Gastrocnemius medialis (tissue), 4 donors: ENCODE results near the gene SYDE1.

ENCODE experiments used
- POLR2A ChIP-seq, 2 donors: fragments of 450-650 bp; IDR thresholded peaks; one replicate each; pipeline ENCODE4 v1.6.1; 2017; ENCODE audit warnings: antibody characterized with exemption in 2 of 2, mild to moderate bottlenecking in 2 of 2, moderate library complexity in 2 of 2
- TF ChIP-seq, protein P1 (sequence below), 5 experiments: fragments of 450-650 bp in 3 of 5; fragments of 200-600 bp in 2 of 5; sonication (generic) in 2 of 5; IDR thresholded peaks in 4 of 5; conservative IDR thresholded peaks in 1 of 5; 1 replicate in 4 of 5; 2 replicates in 1 of 5; pipeline ENCODE4 v1.5.1; 2016 to 2019; ENCODE audit warnings: antibody characterized with exemption in 5 of 5, mild to moderate bottlenecking in 3 of 5, moderate library complexity in 3 of 5

DNA sequence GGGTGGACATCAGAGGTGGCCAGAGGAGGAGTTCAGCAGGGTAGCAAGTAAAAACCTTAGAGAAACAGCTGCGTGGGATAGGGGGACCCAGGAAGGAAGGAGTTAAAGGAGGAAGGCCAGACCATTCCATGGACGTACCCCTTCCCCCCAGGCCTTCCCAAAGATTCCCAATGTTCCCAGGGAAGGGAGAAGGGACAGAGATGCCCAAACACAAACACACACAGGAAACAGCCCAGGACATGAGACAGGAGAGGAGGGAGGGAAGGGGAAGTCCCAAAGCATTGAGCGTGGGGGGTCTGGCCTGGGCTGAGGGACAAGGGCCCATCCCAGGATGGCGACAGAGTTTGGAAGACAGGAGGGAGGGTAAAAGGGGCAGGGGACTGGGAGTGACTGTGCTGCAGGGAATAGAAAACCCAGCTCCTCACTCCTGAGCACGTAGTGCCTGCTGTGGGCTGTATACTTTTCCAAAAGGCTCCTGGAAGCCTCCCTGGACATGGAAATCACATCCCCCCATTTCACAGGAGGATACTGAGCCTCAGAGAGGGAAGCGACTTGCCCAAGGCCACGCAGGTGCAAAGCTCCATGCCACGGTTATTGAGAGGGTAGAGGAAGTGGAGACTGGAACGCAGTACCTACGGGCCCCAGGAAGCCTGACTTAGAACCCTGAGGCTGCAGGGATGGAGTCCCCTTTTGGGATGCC is 1.1 kb downstream of the SYDE1 start:
- TF ChIP-seq POLR2A (IDR thresholded peaks at IDR 0.05): no peak
- TF ChIP-seq, protein P1, sequence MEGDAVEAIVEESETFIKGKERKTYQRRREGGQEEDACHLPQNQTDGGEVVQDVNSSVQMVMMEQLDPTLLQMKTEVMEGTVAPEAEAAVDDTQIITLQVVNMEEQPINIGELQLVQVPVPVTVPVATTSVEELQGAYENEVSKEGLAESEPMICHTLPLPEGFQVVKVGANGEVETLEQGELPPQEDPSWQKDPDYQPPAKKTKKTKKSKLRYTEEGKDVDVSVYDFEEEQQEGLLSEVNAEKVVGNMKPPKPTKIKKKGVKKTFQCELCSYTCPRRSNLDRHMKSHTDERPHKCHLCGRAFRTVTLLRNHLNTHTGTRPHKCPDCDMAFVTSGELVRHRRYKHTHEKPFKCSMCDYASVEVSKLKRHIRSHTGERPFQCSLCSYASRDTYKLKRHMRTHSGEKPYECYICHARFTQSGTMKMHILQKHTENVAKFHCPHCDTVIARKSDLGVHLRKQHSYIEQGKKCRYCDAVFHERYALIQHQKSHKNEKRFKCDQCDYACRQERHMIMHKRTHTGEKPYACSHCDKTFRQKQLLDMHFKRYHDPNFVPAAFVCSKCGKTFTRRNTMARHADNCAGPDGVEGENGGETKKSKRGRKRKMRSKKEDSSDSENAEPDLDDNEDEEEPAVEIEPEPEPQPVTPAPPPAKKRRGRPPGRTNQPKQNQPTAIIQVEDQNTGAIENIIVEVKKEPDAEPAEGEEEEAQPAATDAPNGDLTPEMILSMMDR (IDR thresholded peaks at IDR 0.05 in 4 of 5, conservative IDR thresholded peaks at IDR 0.05 in 1 of 5): no peak
